Prostate gland (tissue), 2 donors: ENCODE data around the gene CDH11.

Source experiments
- CTCF ChIP-seq, 4 experiments: fragments of 200-600 bp in 2 of 4; fragments of 450-650 bp in 2 of 4; sonication (generic) in 2 of 4; IDR thresholded peaks; 1 replicate in 3 of 4; 2 replicates in 1 of 4; pipeline ENCODE4 v1.5.1; 2016 to 2019; ENCODE audit warnings: antibody characterized with exemption in 4 of 4, mild to moderate bottlenecking in 2 of 4, moderate library complexity in 2 of 4
- POLR2A ChIP-seq: fragments of 450-650 bp; IDR thresholded peaks from one replicate; pipeline ENCODE4 v1.6.1; 2016; ENCODE audit warnings: antibody characterized with exemption, mild to moderate bottlenecking
- POLR2AphosphoS5 ChIP-seq: sonication (generic); formaldehyde crosslinking; IDR thresholded peaks from one replicate; pipeline ENCODE4 v1.6.1; 2017; ENCODE audit warnings: antibody characterized with exemption

GRCh38 chr16:65071433-65072311 is 50.2 kb downstream of the CDH11 start:
- TF ChIP-seq CTCF (IDR thresholded peaks at IDR 0.05): no peak
- TF ChIP-seq POLR2A: no peak
- TF ChIP-seq POLR2AphosphoS5: peak; percentile 11
